ENCODE measurements around the gene BTG4.

BTG4 gene

DNA sequence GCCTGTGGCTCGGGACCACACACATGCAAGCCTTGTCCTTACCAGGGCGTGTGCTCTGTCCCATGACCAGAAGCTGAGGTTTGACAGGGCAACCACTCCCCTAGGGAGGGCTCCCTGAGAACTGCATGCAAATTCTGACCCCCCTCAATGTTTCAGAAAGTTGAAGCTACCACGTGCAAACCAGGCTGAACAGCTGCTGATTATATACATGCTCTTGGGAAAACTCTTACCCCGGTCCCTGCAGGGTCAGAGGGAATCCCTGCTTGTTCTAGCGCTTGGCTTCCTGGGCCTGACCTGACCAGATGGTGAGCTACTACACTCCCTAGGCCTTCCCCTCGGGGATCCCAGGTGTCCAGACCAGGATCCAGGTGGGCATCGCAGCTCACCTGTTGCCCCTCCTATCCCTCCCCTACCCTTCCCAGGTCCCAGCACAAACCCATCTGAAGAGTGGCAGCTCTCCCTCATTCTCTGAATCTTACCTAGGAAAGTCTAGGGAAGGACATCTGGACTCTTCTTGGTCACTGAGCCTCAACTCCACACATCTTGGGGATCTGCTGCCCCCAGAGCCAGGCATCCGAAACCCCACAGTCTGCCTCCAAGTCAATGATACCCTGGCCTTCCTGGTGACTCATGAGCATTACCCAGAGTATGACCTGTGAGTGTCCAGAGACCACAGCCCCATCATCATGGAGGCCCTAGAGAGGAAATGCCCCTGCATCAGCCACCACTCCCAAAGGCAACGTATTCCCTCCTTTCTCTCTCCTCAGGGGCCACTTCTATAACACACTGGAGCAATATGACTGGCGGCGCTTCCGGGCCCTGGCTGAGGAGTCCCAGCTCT is 61.5 kb downstream of the BTG4 start:
- no peak overlapping the region for H3K9ac ChIP-seq (ENCODE audit: low read depth, low read length)
- H3K27me3 ChIP-seq (ENCODE audit: control insufficient read depth, insufficient read depth, low read length): peaks cover 3% of the 10 kb centered on the region
- no peak overlapping the region for H3K4me3 ChIP-seq (ENCODE audit: low read depth, low read length)
- H3K36me3 ChIP-seq (ENCODE audit: control insufficient read depth, insufficient read depth, low read length): no peaks in the 10 kb centered on the region
- peaks cover 10% of the 10 kb centered on the region for H3K4me1 ChIP-seq (ENCODE audit: control insufficient read depth, insufficient read depth, low read length)
- no peaks in the 10 kb centered on the region for H3K9me3 ChIP-seq (ENCODE audit: control insufficient read depth, insufficient read depth, low read length)

DNA sequence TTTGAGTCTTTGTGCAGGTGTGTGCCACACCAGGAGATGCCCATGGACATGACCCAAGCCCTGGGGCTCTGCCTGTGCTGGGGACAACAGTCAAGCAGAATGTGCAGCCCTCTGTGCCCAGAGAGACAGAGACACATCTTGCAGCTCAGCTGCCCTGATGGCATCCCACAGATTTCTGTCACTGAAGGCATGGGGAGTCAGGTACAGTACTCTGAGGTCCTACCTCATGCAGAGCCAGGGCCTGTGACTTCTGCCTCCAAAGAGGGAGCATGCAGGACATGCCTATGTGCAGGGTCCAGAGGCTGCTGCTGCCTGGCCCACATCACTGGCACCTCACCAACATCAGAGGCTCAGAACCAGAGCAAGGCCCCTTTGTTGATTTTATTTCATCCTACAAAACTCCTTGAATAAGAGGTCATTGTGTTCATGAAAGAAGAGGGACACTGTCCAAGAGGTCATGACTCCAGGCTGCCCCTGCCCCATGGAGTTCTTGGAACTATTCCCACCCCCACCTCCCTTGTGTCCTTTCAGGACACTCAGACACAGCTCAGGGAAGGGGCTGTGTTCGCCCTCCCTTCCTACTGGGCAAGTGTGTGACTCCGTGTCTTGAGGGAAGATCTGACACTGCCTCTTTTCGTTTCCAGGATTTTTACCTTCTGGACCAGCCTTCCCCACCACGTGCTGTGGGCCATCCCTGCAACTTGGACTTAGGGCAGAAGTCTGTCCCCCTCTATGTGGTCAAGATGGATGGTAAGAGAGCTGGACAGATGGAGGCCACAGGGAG is 62.3 kb downstream of the BTG4 start:
- no peaks in the 10 kb centered on the region for H3K27me3 ChIP-seq (ENCODE audit: control insufficient read depth, insufficient read depth, low read length)
- H3K9ac ChIP-seq (ENCODE audit: low read depth, low read length): no peak overlapping the region
- peaks cover 10% of the 10 kb centered on the region for H3K4me1 ChIP-seq (ENCODE audit: control insufficient read depth, insufficient read depth, low read length)
- H3K4me3 ChIP-seq (ENCODE audit: low read depth, low read length): no peak overlapping the region
- H3K36me3 ChIP-seq (ENCODE audit: control insufficient read depth, insufficient read depth, low read length): no peaks in the 10 kb centered on the region
- H3K9me3 ChIP-seq (ENCODE audit: control insufficient read depth, insufficient read depth, low read length): no peaks in the 10 kb centered on the region

DNA sequence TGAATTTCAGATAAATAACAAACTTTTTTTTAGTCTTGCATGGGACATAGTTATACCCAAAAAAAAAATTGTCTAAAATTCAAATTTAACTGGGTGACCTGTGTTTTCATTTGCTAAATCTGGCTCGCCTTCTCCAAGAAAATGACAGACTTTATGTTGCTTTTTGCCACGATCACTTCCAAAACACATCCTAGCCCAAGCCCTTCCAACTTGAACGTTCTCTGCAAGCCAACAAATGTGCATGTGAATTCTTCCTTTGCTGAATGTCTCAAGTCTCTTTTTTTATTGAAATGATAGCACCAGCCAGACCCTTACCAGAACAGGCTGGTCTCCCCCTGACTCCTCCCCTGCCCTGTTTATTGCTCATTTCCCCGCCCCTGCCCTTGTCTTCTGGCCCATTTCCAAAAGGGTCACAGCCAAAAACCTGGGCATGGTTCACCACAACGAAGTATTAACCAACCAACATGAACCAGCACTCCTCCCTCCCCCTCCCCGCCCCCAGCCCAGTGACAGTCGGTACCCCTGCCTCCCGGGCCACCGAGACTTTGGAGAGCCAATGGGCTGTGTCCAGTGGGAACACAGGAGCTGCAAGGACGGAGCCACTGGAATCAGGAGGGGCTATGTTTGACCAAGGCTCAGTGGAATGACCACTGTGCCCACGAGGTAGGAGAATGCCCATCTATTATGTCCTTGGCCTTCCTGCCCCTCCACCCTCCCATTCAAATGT is 63.2 kb downstream of the BTG4 start:
- no peaks in the 10 kb centered on the region for H3K36me3 ChIP-seq (ENCODE audit: control insufficient read depth, insufficient read depth, low read length)
- H3K9me3 ChIP-seq (ENCODE audit: control insufficient read depth, insufficient read depth, low read length): no peaks in the 10 kb centered on the region
- H3K4me3 ChIP-seq (ENCODE audit: low read depth, low read length): no peak overlapping the region
- no peaks in the 10 kb centered on the region for H3K27me3 ChIP-seq (ENCODE audit: control insufficient read depth, insufficient read depth, low read length)
- H3K4me1 ChIP-seq (ENCODE audit: control insufficient read depth, insufficient read depth, low read length): peaks cover 4% of the 10 kb centered on the region
- H3K9ac ChIP-seq (ENCODE audit: low read depth, low read length): no peak overlapping the region

DNA sequence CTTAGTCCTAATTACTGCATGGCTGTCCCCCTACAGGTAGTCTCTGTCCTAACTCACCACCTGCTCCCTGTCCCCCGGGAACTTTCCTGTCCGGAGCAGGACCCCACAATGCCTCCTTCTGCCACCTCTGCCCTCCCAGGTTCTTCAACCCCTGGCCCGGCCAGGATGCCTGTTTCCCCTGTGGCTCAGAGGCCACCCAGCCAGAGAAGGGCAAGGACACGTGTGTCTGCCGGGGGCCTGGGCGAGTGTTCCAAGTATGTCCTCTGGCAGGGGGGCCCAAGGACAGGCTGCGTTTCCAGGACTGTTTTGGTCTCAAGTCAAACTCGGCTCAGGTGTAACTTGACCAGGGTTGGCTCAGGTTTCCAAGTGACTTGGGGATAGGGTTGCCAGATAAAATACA is 63.8 kb downstream of the BTG4 start:
- no peak overlapping the region for H3K9ac ChIP-seq (ENCODE audit: low read depth, low read length)
- no peak overlapping the region for H3K4me3 ChIP-seq (ENCODE audit: low read depth, low read length)
- no peaks in the 10 kb centered on the region for H3K9me3 ChIP-seq (ENCODE audit: control insufficient read depth, insufficient read depth, low read length)
- peaks cover 4% of the 10 kb centered on the region for H3K4me1 ChIP-seq (ENCODE audit: control insufficient read depth, insufficient read depth, low read length)
- no peaks in the 10 kb centered on the region for H3K36me3 ChIP-seq (ENCODE audit: control insufficient read depth, insufficient read depth, low read length)
- H3K27me3 ChIP-seq (ENCODE audit: control insufficient read depth, insufficient read depth, low read length): no peaks in the 10 kb centered on the region

DNA sequence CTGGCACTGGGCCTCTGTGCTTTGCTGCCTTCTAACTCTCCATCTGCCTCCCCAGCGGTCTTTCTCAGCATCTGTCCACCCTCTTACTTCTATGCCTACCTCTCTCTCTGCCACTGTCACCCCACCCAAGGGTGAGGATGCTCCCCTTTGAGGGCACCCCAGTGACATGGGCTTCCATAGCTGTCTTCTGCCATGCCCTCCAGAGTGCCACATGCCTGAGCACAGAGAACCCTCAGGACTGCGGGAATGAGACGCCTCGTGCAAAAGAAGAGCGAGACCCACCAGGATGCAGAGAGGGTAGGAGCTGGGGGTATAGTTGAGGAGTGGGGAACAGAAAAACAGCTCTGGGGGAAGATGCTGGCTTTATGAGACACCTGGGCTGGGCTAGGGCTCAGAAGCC is 64.3 kb downstream of the BTG4 start:
- Histone ChIP-seq H3K4me1 (ENCODE audit: control insufficient read depth, insufficient read depth, low read length) (peaks cover 4% of the 10 kb centered on the region), H3K9me3 (ENCODE audit: control insufficient read depth, insufficient read depth, low read length) (no peaks in the 10 kb centered on the region), H3K4me3 (ENCODE audit: low read depth, low read length) (no peak overlapping the region), H3K9ac (ENCODE audit: low read depth, low read length) (no peak overlapping the region), H3K27me3 (ENCODE audit: control insufficient read depth, insufficient read depth, low read length) (no peaks in the 10 kb centered on the region), H3K36me3 (ENCODE audit: control insufficient read depth, insufficient read depth, low read length) (no peaks in the 10 kb centered on the region)

DNA sequence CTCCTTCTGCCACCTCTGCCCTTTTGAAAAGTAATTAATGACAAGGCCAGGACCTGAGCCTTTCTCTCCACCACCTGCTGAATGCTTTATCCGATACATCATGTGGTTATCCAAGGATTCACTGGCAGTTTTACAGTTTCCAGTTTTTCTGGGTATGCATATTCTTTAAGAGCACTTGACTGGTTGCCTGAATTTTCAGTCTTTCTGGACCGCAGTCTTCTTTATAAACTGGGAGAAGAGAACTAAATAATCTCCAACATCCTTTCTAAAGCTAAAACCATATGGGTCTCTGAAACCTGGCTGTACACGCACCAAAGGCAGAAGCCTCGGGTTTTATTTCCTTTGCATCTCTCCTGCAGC is 65.1 kb downstream of the BTG4 start:
- H3K27me3 ChIP-seq (ENCODE audit: control insufficient read depth, insufficient read depth, low read length): no peaks in the 10 kb centered on the region
- H3K9ac ChIP-seq (ENCODE audit: low read depth, low read length): no peak overlapping the region
- H3K36me3 ChIP-seq (ENCODE audit: control insufficient read depth, insufficient read depth, low read length): no peaks in the 10 kb centered on the region
- H3K9me3 ChIP-seq (ENCODE audit: control insufficient read depth, insufficient read depth, low read length): no peaks in the 10 kb centered on the region
- H3K4me3 ChIP-seq (ENCODE audit: low read depth, low read length): no peak overlapping the region
- H3K4me1 ChIP-seq (ENCODE audit: control insufficient read depth, insufficient read depth, low read length): peaks cover 4% of the 10 kb centered on the region

DNA sequence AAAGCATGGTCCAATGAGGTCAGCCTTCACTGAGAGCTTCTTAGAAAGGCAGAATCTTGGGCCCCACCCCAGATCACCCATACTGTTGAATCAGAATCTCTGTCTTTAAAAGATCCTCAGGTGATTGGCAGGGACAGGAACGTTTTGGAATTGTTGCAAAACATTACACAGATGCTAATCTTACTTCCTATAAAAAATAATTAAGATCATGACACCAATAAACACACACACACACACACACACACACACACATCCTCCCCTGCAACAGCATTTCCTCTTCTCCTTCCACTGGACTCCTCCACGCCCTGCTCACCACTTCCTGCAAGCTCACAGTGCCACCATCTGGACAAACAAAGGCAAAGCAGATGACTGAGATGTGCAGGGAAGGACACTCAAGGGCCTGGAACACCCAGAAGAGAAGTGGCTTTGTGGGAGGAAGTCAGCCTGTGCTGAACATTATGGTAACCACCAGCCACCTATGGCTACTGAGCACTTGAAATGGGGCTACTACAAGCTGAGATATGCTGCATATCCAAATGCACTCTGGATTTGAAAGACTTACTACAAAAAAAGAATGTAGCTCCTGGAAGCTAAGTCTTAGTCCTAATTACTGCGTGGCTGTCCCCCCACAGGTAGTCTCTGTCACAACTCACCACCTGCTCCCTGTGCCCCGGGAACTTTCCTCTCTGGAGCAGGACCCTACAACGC is 65.6 kb downstream of the BTG4 start:
- Histone ChIP-seq H3K4me1 (ENCODE audit: control insufficient read depth, insufficient read depth, low read length) (peaks cover 4% of the 10 kb centered on the region), H3K36me3 (ENCODE audit: control insufficient read depth, insufficient read depth, low read length) (no peaks in the 10 kb centered on the region), H3K9ac (ENCODE audit: low read depth, low read length) (no peak overlapping the region), H3K4me3 (ENCODE audit: low read depth, low read length) (no peak overlapping the region), H3K9me3 (ENCODE audit: control insufficient read depth, insufficient read depth, low read length) (no peaks in the 10 kb centered on the region), H3K27me3 (ENCODE audit: control insufficient read depth, insufficient read depth, low read length) (no peaks in the 10 kb centered on the region)

DNA sequence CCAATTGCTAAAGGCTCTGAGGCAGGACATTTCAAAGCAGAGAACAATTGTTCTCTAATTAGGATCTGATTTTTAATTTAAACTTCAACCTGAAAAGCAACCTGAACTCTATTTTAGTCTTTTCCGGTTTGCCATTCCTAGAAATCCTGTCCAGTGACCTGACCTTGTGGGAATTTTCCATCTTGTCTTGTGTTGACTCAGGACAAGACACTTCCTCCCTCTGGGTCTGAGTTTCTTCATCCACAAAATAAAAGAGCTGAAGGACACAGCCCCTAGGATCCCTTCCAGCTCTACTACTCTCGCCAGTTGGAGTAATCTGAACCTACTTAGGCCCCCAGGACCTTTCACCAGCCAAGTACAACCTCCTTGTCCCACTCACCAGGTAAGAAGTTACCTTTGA is 66.6 kb downstream of the BTG4 start:
- Histone ChIP-seq H3K4me1 (ENCODE audit: control insufficient read depth, insufficient read depth, low read length) (peaks cover 4% of the 10 kb centered on the region), H3K9ac (ENCODE audit: low read depth, low read length) (no peak overlapping the region), H3K9me3 (ENCODE audit: control insufficient read depth, insufficient read depth, low read length) (no peaks in the 10 kb centered on the region), H3K36me3 (ENCODE audit: control insufficient read depth, insufficient read depth, low read length) (no peaks in the 10 kb centered on the region), H3K27me3 (ENCODE audit: control insufficient read depth, insufficient read depth, low read length) (no peaks in the 10 kb centered on the region), H3K4me3 (ENCODE audit: low read depth, low read length) (no peak overlapping the region)

Data from iPS-15b (cell line).